Neuronal stem cell (in vitro differentiated cells): ENCODE results near the gene LGALS3BP.

ENCODE experiments used
- DNase-seq: peaks from one replicate; pipeline ENCODE4 v3.0.0-alpha.2; 2013; ENCODE audit warnings: low spot score
- H2AFZ ChIP-seq: one replicate; pipeline ENCODE4 v1.6.1; 2013; ENCODE audit warnings: mild to moderate bottlenecking, low read length, inconsistent platforms
- H2AK5ac ChIP-seq: 2 replicates; pipeline ENCODE4 v1.6.1; 2013; ENCODE audit warnings: low read depth, mild to moderate bottlenecking, inconsistent platforms, low read length, moderate library complexity, mixed read lengths
- H2BK120ac ChIP-seq: 2 replicates; pipeline ENCODE4 v1.6.1; 2013; ENCODE audit warnings: low read depth, mild to moderate bottlenecking, inconsistent platforms, low read length, moderate library complexity, mixed read lengths
- H2BK12ac ChIP-seq: one replicate; pipeline ENCODE4 v1.6.1; 2013; ENCODE audit warnings: low read length, inconsistent platforms
- H2BK15ac ChIP-seq: 2 replicates; pipeline ENCODE4 v1.6.1; 2013; ENCODE audit warnings: mild to moderate bottlenecking, low read length, inconsistent platforms, mixed read lengths
- H2BK5ac ChIP-seq: one replicate; pipeline ENCODE4 v1.6.1; 2013; ENCODE audit warnings: inconsistent platforms, mild to moderate bottlenecking, low read length, moderate library complexity
- H3K14ac ChIP-seq: one replicate; pipeline ENCODE4 v1.6.1; 2013; ENCODE audit warnings: low read length, inconsistent platforms
- H3K18ac ChIP-seq: 2 replicates; pipeline ENCODE4 v1.6.1; 2013; ENCODE audit warnings: low read length, inconsistent platforms
- H3K23ac ChIP-seq: 2 replicates; pipeline ENCODE4 v1.6.1; 2013; ENCODE audit warnings: low read depth, mild to moderate bottlenecking, mixed read lengths, low read length, inconsistent platforms; ENCODE audit not compliant: poor library complexity
- H3K27ac ChIP-seq: replicated peaks from 3 replicates; pipeline ENCODE4 v1.5.1; 2013; ENCODE audit warnings: low read length, inconsistent platforms
- H3K27me3 ChIP-seq, 3 experiments: 2 replicates each; pipeline ENCODE4 v1.6.1; 2013; ENCODE audit warnings: low read length in 3 of 3, mild to moderate bottlenecking in 2 of 3, inconsistent platforms in 1 of 3, low read depth in 1 of 3, mixed read lengths in 1 of 3, moderate library complexity in 1 of 3; ENCODE audit not compliant: control insufficient read depth in 3 of 3, insufficient read depth in 3 of 3
- H3K36me3 ChIP-seq, 2 donors: replicated peaks in 1 of 2; 2 replicates each; pipeline ENCODE4 v1.6.1; 2013; ENCODE audit warnings: low read length in 2 of 2; ENCODE audit not compliant: control insufficient read depth in 2 of 2, insufficient read depth in 2 of 2
- H3K4ac ChIP-seq: 2 replicates; pipeline ENCODE4 v1.6.1; 2013; ENCODE audit warnings: inconsistent platforms, mild to moderate bottlenecking, low read length, moderate library complexity
- H3K4me1 ChIP-seq, 2 donors: 1 replicate in 1 of 2; 2 replicates in 1 of 2; pipeline ENCODE4 v1.6.1; 2013; ENCODE audit warnings: low read length in 2 of 2, low read depth in 1 of 2; ENCODE audit not compliant: control insufficient read depth in 2 of 2, insufficient read depth in 1 of 2
- H3K4me2 ChIP-seq: one replicate; pipeline ENCODE4 v1.6.1; 2013; ENCODE audit warnings: mild to moderate bottlenecking, low read length, inconsistent platforms; ENCODE audit not compliant: insufficient read depth, poor library complexity, severe bottlenecking
- H3K4me3 ChIP-seq, 2 donors: 2 replicates each; pipeline ENCODE4 v1.5.1; 2013; ENCODE audit warnings: low read length in 2 of 2, mild to moderate bottlenecking in 2 of 2, inconsistent platforms in 1 of 2, moderate library complexity in 1 of 2
- H3K79me1 ChIP-seq: one replicate; pipeline ENCODE4 v1.6.1; 2013; ENCODE audit warnings: low read depth, mild to moderate bottlenecking, inconsistent platforms, low read length, moderate library complexity
- H3K9ac ChIP-seq: one replicate; pipeline ENCODE4 v1.6.1; 2013; ENCODE audit warnings: mild to moderate bottlenecking, low read depth, low read length, inconsistent platforms; ENCODE audit not compliant: poor library complexity
- H3K9me3 ChIP-seq, 2 donors: replicated peaks in 1 of 2; 2 replicates each; pipeline versions ENCODE3 to v1.6.1; 2013; ENCODE audit warnings: low read length in 2 of 2, mild to moderate bottlenecking in 2 of 2, inconsistent platforms in 1 of 2, low read depth in 1 of 2, mixed read lengths in 1 of 2, moderate library complexity in 1 of 2; ENCODE audit not compliant: control insufficient read depth in 2 of 2, insufficient read depth in 1 of 2
- H4K8ac ChIP-seq: one replicate; pipeline ENCODE4 v1.6.1; 2013; ENCODE audit warnings: low read depth, mild to moderate bottlenecking, inconsistent platforms, low read length, moderate library complexity
- H4K91ac ChIP-seq: one replicate; pipeline ENCODE4 v1.6.1; 2013; ENCODE audit warnings: low read length, low read depth, mild to moderate bottlenecking, inconsistent platforms; ENCODE audit not compliant: poor library complexity
- WGBS, 2 donors: extraction: QIAGEN DNeasy Blood & Tissue Kit; methylation state at CpG; one replicate each; pipeline ENCODE4 v1.1.7; 2013; ENCODE audit warnings: missing lambda C conversion rate in 2 of 2, mixed read lengths in 1 of 2; ENCODE audit not compliant: insufficient read length in 2 of 2, insufficient replicate concordance in 1 of 2; ENCODE audit errors: extremely low coverage in 2 of 2; 5-methylcytosine and 5-hydroxymethylcytosine counted together

LGALS3BP gene

DNA sequence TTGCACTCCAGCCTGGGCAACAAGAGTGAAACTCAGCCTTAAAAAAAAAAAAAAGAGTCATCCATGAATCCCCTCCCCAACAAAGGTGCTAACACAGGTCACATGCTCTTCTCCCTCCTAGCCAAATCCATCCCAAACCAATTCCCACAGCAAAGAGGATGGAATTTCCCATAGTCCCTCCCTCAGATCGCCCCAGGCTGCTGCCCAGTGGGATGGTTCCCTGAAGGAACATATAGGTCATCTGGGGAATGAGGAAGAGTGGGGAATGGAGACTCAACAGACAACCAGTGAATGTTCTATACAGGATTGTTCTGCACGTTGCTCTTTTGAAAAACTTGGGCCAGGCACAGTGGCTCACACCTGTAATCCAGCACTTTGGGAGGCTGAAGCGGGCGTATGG lies 18.2 kb downstream of the LGALS3BP start:
- Histone ChIP-seq H2BK12ac (no peak overlapping the region), H2AK5ac (no peak overlapping the region), H2BK15ac (no peak overlapping the region), H3K18ac (no peak overlapping the region), H2BK120ac (no peak overlapping the region), H3K9me3 (no peaks in the 10 kb centered on the region), H3K27me3 (no peaks in the 10 kb centered on the region), H3K79me1 (no peaks in the 10 kb centered on the region), H2AFZ (no peak overlapping the region), H3K27ac (no peak overlapping the region), H3K4ac (no peak overlapping the region), H3K9ac (no peak overlapping the region), H3K4me3 (no peak overlapping the region), H3K4me2 (no peak overlapping the region), H3K4me1 (peaks cover 2 to 9% of the 10 kb centered on the region in 2 donors), H4K8ac (no peak overlapping the region), H3K14ac (no peak overlapping the region), H4K91ac (no peak overlapping the region), H2BK5ac (no peak overlapping the region), H3K23ac (no peak overlapping the region), H3K36me3 (no peaks in the 10 kb centered on the region)
- no CpG with 5 or more reads among the region's 4 CpGs for WGBS, 2 donors
- DNase-seq: no peak

DNA sequence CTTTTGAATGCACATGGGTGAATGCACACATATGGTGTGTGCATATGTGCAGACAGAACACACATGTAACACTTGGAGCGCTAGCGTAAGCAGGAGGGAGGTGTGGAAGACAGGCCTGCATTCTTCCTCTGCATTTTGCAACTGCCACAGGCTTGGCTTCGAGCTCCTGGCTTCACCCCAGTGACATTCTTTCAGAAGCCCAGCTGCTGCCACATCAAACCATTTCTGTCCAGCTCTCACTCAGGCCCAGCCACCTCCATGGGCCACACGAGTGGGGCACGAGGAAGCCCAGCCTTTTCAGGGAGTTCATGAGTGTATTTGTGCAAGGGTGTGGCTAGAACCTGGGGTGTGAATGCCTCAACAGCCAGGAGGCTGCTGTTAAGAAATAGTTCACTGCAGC lies 18.8 kb downstream of the LGALS3BP start:
- H3K18ac ChIP-seq: no peak overlapping the region
- no peak overlapping the region for H3K27ac ChIP-seq
- no peak overlapping the region for H3K4me2 ChIP-seq

DNA sequence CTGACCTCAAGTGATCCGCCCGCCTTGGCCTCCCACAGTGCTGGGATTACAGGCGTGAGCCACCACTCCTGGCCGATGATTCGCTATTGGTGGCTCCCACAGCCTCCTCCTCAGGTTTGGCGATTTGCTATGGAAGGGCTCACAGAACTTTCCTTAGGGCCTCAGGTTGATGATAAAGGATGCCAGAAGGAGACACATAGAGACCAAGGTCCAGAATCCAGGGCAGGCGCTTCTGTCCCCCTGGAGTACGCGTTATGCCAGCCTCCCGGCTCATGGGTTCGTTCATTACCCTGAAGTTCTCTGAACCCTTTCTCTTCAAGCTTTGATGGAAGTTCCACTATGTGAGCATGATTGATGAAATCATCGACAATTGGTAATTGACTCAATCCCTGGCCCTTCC lies 19.9 kb downstream of the LGALS3BP start:
- WGBS, 2 donors: no CpG with 5 or more reads among the region's 12 CpGs
- Histone ChIP-seq H3K9me3 (peaks cover 0 to 2% of the 10 kb centered on the region in 2 donors), H3K4ac (no peak overlapping the region)

More for the DNA sequence above, 18.8 kb downstream of the LGALS3BP start:
- Histone ChIP-seq H3K23ac (no peak overlapping the region), H3K36me3 (no peaks in the 10 kb centered on the region), H4K91ac (no peak overlapping the region), H2BK5ac (no peak overlapping the region), H2BK15ac (no peak overlapping the region), H3K4me3 (no peak overlapping the region), H2BK120ac (no peak overlapping the region), H4K8ac (no peak overlapping the region), H3K79me1 (no peaks in the 10 kb centered on the region), H3K9ac (no peak overlapping the region), H3K4me1 (peaks cover 2 to 9% of the 10 kb centered on the region in 2 donors), H2BK12ac (no peak overlapping the region), H3K14ac (no peak overlapping the region), H3K9me3 (no peaks in the 10 kb centered on the region), H2AK5ac (peak overlapping the region; percentile 24), H3K4ac (no peak overlapping the region), H3K27me3 (no peaks in the 10 kb centered on the region), H2AFZ (no peak overlapping the region)
- WGBS, 2 donors: no CpG with 5 or more reads among the region's 5 CpGs
- DNase-seq: no peak

DNA sequence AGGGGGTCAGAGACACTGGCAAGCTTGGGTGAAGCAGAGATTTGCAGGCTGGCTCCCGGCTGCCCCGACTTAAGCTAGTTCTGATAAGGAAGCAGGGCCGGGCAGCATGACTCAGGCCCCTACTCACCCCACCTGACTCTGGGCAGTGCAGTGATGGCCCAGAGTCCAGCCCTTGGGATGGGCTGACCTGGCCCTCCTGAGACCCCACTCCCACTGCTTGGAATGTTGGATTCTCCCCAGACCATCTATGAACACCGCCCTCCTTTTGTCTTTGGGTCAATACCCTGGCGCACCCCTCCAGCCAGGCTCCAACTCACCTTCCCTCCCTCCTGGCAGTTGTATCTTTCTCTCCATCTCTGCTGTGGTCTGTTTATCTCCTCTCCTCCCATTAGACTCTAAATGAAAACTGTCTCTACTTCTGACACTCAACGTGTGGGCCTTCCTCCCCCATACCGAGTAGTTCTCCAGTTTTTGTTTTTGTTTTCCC lies 21.0 kb downstream of the LGALS3BP start:
- Histone ChIP-seq H3K79me1 (no peaks in the 10 kb centered on the region), H2BK120ac (no peak overlapping the region), H2BK15ac (no peak overlapping the region), H4K8ac (no peak overlapping the region), H3K27me3 (no peaks in the 10 kb centered on the region), H3K4me2 (no peak overlapping the region), H3K23ac (no peak overlapping the region), H2BK5ac (no peak overlapping the region), H3K4me1 (peaks cover 8 to 18% of the 10 kb centered on the region in 2 donors), H3K27ac (no peak overlapping the region), H3K14ac (no peak overlapping the region), H3K4ac (no peak overlapping the region), H2AK5ac (no peak overlapping the region), H3K9ac (no peak overlapping the region), H2AFZ (no peak overlapping the region), H3K4me3 (no peak overlapping the region), H3K36me3 (no peaks in the 10 kb centered on the region), H4K91ac (no peak overlapping the region), H3K9me3 (peaks cover 0 to 3% of the 10 kb centered on the region in 2 donors), H3K18ac (no peak overlapping the region), H2BK12ac (no peak overlapping the region)
- DNase-seq: no peak
- WGBS, 2 donors: no CpG with 5 or more reads among the region's 7 CpGs

More for the DNA sequence above, 19.9 kb downstream of the LGALS3BP start:
- Histone ChIP-seq H3K27me3 (no peaks in the 10 kb centered on the region), H2AK5ac (no peak overlapping the region), H2AFZ (no peak overlapping the region), H3K4me3 (no peak overlapping the region), H2BK120ac (no peak overlapping the region), H3K14ac (no peak overlapping the region), H4K8ac (no peak overlapping the region), H3K4me2 (no peak overlapping the region), H3K79me1 (no peaks in the 10 kb centered on the region), H3K23ac (no peak overlapping the region), H3K36me3 (no peaks in the 10 kb centered on the region), H3K4me1 (peaks cover 2 to 10% of the 10 kb centered on the region in 2 donors), H4K91ac (no peak overlapping the region), H2BK5ac (no peak overlapping the region), H3K9ac (no peak overlapping the region), H2BK15ac (no peak overlapping the region), H3K27ac (no peak overlapping the region), H3K18ac (no peak overlapping the region), H2BK12ac (no peak overlapping the region)
- no peak for DNase-seq
